Measurements from ENCODE around the gene SDHA. TPM values are rescaled to one million over a fixed set of nuclear protein-coding genes. Genes with fewer than 3 reads are reported as not detected.
A peak's percentile ranks its signal among the peaks of the same experiment; 100 is the strongest.
"Not testable (repeated sequence)": the region's sequence is repeated elsewhere in the genome, so short reads cannot be mapped to it uniquely, and the experiment has no call there.

SDHA gene
- 140 and 157 TPM in 2 replicates for total RNA-seq (2022)
- Bru-seq, nascent RNA = percentile 83 among the genes with signal in this experiment
- BruChase-seq, experiment 1, labeled RNA remaining after a 2-hour chase = percentile 81 among the genes with signal in this experiment
- BruChase-seq, experiment 2, labeled RNA remaining after a 6-hour chase = percentile 86 among the genes with signal in this experiment
- long read RNA-seq, transcript SDHA-204 (13 exons, 2,067 nt) = minor isoform, 16 of 368 reads
- long read RNA-seq, transcript SDHA-201 (15 exons, 2,390 nt) = major isoform, 303 of 368 reads
- long read RNA-seq, partial matches to known transcripts = 23 of 368 reads
- long read RNA-seq, other reads (novel, unspliced or antisense) = 24 of 368 reads

DNA sequence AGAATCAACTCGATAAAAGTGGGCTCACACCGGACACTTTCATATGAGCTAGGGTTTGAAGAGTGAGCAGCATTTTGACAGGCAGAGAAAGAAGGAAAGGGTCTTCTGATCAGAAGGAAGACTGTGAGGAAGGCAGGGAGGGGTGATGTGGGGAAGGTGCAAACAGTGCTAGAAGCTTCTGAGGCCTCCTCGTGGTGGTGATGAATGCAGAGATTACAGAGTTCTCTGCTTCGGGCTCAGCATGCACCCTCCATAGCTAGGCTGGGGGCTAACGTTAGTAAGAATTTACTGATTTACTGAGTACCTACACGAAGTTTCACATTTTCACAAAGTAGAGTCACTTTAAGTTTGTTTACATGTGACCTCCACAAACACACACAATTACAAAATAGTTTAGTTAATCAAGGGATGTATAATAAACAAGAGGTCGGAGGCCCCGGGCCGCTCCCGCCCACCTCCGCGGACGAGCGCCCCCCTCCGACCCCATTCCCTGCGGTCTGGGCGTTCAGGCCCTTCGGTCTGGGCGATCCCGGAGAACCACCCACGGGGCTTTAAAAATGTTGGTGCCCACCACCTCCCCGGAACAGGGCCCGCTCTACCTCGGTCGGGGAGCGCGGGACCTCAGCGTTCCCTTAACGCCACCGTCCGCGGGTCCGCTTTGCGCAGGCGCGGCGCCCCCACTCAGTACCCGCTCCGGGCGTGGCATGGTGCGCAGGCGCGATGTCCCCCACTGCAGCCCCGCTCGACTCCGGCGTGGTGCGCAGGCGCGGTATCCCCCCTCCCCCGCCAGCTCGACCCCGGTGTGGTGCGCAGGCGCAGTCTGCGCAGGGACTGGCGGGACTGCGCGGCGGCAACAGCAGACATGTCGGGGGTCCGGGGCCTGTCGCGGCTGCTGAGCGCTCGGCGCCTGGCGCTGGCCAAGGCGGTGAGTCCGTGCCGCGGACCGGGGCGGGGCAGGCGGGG is at the start of gene SDHA, which contains the start of gene CCDC127:
Gene SDHA, plus strand, starts transcription at position 827 of the 963 bp plus-strand sequence. Its CDS starts 36 bp downstream, at position 863.
Gene CCDC127, minus strand, starts transcription at position 660 of the 963 bp plus-strand sequence. CDS start 1,304 bp downstream, outside the sequence.
- ChIA-PET CTCF (interaction anchor here (0.6 to 1.6 kb wide), 9 partner anchors 16 to 1420 kb away, joined by 3 to 5 read pairs (median 4); partner anchors contain the start of gene PDCD6), POLR2A (interaction anchor here (0.6 to 2.5 kb wide), 5 partner anchors 8 to 254 kb away, joined by 3 to 19 read pairs (median 4); partner anchors contain the start of gene PDCD6)
- TSS peak; percentile 51 for BruUV-seq (replicated peaks)
- DNase-seq = peak; percentile 94 to 97
- H3K4me1 Mint-ChIP-seq (ENCODE audit: low read depth, unreplicated experiment); H3K9me3 ChIP-seq; H3K4me1 ChIP-seq; H3K27me3 ChIP-seq (replicated peaks; ENCODE audit: control insufficient read depth, insufficient read depth, low read length); H3K27me3 Mint-ChIP-seq (ENCODE audit: insufficient read depth, unreplicated experiment); H3K36me3 ChIP-seq (ENCODE audit: control insufficient read depth, insufficient read depth, low read length); H3K9me3 Mint-ChIP-seq (ENCODE audit: unreplicated experiment): not testable (repeated sequence)
- H3K4me3 ChIP-seq (ENCODE audit: low read depth, low read length) = peak within 1 kb of the TSS; percentile 99
- intact Hi-C loops (cut with micrococcal nuclease; ENCODE audit: unreplicated experiment) = loop anchor here (2.0 kb wide), 1 partner anchor 53 kb away; the partner anchor contains the start of gene PDCD6
- Mint-ChIP-seq H3K27ac (ENCODE audit: unreplicated experiment) (peak within 1 kb of the TSS; percentile 75), H3K4me3 (ENCODE audit: unreplicated experiment) (peak within 1 kb of the TSS; percentile 84), H3K36me3 (ENCODE audit: insufficient read depth, unreplicated experiment) (peaks cover 50% of the 10 kb centered on the region)
- TF ChIP-seq, protein P1, sequence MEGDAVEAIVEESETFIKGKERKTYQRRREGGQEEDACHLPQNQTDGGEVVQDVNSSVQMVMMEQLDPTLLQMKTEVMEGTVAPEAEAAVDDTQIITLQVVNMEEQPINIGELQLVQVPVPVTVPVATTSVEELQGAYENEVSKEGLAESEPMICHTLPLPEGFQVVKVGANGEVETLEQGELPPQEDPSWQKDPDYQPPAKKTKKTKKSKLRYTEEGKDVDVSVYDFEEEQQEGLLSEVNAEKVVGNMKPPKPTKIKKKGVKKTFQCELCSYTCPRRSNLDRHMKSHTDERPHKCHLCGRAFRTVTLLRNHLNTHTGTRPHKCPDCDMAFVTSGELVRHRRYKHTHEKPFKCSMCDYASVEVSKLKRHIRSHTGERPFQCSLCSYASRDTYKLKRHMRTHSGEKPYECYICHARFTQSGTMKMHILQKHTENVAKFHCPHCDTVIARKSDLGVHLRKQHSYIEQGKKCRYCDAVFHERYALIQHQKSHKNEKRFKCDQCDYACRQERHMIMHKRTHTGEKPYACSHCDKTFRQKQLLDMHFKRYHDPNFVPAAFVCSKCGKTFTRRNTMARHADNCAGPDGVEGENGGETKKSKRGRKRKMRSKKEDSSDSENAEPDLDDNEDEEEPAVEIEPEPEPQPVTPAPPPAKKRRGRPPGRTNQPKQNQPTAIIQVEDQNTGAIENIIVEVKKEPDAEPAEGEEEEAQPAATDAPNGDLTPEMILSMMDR (IDR thresholded peaks at IDR 0.05; ENCODE audit: insufficient read depth in 1 of 2, low read depth in 1 of 2, low read length in 1 of 2, severe bottlenecking in 1 of 2, unreplicated experiment in 1 of 2) = peak; percentile 54 to 56

DNA sequence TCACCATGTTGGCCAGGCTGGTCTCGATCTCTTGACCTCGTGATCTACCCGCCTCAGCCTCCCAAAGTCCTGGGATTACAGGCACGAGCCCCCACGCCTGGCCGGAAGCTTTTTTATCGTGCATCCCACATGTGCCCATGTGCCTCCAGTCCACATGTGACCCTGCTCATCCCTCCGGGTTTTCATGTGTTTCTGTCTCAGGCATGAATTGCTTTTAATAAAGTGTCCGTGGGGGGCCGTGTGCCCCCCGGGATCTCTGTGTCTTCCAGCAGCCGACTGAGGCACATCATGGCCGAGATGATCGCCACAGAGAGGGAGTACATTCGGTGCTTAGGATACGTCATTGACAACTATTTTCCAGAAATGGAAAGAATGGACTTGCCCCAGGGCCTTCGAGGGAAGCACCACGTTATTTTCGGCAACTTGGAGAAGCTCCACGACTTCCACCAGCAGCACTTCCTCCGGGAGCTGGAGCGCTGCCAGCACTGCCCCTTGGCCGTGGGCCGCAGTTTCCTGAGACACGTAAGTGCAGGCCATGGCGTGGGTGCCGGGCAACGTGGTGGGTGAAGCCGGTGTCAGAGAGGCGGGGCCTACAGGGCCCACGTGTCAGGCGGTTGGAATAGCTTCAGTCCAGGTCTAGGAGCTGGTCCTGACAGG is 48.9 kb upstream of the SDHA start:
- BruUV-seq (replicated peaks) = no TSS peak
- no peaks in the 10 kb centered on the region for H3K27me3 Mint-ChIP-seq (ENCODE audit: insufficient read depth, unreplicated experiment)
- TF ChIP-seq, protein P1 (IDR thresholded peaks at IDR 0.05; ENCODE audit: insufficient read depth in 1 of 2, low read depth in 1 of 2, low read length in 1 of 2, severe bottlenecking in 1 of 2, unreplicated experiment in 1 of 2) = no peak
- Histone ChIP-seq H3K27me3 (replicated peaks; ENCODE audit: control insufficient read depth, insufficient read depth, low read length) (no peaks in the 10 kb centered on the region), H3K4me1 (no peaks in the 10 kb centered on the region), H3K4me3 (ENCODE audit: low read depth, low read length) (no peak overlapping the region), H3K9me3 (no peaks in the 10 kb centered on the region), H3K36me3 (ENCODE audit: control insufficient read depth, insufficient read depth, low read length) (no peaks in the 10 kb centered on the region)
- no peaks in the 10 kb centered on the region for H3K4me1 Mint-ChIP-seq (ENCODE audit: low read depth, unreplicated experiment)
- ChIA-PET CTCF (no interaction called here), POLR2A (no interaction called here)
- intact Hi-C loops (cut with micrococcal nuclease; ENCODE audit: unreplicated experiment) = no loop called here
- no peaks in the 10 kb centered on the region for H3K9me3 Mint-ChIP-seq (ENCODE audit: unreplicated experiment)
- H3K27ac Mint-ChIP-seq (ENCODE audit: unreplicated experiment) = no peak overlapping the region
- DNase-seq = no peak
- H3K36me3 Mint-ChIP-seq (ENCODE audit: insufficient read depth, unreplicated experiment) = peaks cover 12% of the 10 kb centered on the region
- H3K4me3 Mint-ChIP-seq (ENCODE audit: unreplicated experiment) = no peak overlapping the region

DNA sequence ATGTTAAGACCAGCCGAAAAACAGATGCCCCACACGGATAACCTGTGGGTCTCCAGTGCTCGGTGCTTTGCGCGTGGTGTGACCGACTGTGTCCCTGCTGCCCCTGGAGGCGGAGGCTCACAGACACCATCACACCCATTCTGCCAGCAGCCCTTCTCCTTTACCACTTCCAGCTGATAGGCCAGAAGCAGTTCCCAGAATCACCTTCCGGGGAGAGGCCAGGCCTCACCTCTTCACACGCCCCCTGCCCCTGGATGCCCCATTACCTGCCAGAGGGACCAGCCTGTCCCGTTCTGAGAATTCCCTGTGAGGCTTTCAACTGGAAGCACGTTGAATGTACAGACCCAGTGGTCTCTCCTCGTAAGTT is 48.4 kb upstream of the SDHA start:
- POLR2A ChIA-PET = no interaction called here
- no peak for DNase-seq
- H3K9me3 Mint-ChIP-seq (ENCODE audit: unreplicated experiment) = no peaks in the 10 kb centered on the region
- H3K4me3 Mint-ChIP-seq (ENCODE audit: unreplicated experiment) = no peak overlapping the region
- Histone ChIP-seq H3K9me3 (no peaks in the 10 kb centered on the region), H3K4me3 (ENCODE audit: low read depth, low read length) (no peak overlapping the region), H3K27me3 (replicated peaks; ENCODE audit: control insufficient read depth, insufficient read depth, low read length) (no peaks in the 10 kb centered on the region), H3K36me3 (ENCODE audit: control insufficient read depth, insufficient read depth, low read length) (no peaks in the 10 kb centered on the region), H3K4me1 (no peaks in the 10 kb centered on the region)
- TF ChIP-seq, protein P1 (IDR thresholded peaks at IDR 0.05; ENCODE audit: insufficient read depth in 1 of 2, low read depth in 1 of 2, low read length in 1 of 2, severe bottlenecking in 1 of 2, unreplicated experiment in 1 of 2) = no peak
- BruUV-seq (replicated peaks) = no TSS peak
- no peaks in the 10 kb centered on the region for H3K4me1 Mint-ChIP-seq (ENCODE audit: low read depth, unreplicated experiment)
- H3K36me3 Mint-ChIP-seq (ENCODE audit: insufficient read depth, unreplicated experiment) = peaks cover 7% of the 10 kb centered on the region
- H3K27ac Mint-ChIP-seq (ENCODE audit: unreplicated experiment) = no peak overlapping the region
- intact Hi-C loops (cut with micrococcal nuclease; ENCODE audit: unreplicated experiment) = no loop called here
- CTCF ChIA-PET = no interaction called here
- H3K27me3 Mint-ChIP-seq (ENCODE audit: insufficient read depth, unreplicated experiment) = no peaks in the 10 kb centered on the region

Measured in Caco-2 (cell line).